ENCODE measurements around the gene BCAP31.

The BCAP31 gene

GRCh38 chrX:153723351-153724251, 586 bp downstream of the BCAP31 start:
- TF ChIP-seq ZC3H10 (CRISPR knock-in tag; IDR thresholded peaks at IDR 0.05) (no peak), ZFP3 (CRISPR knock-in tag; IDR thresholded peaks at IDR 0.05) (no peak)
- ATAC-seq: peak; percentile 42

DNA sequence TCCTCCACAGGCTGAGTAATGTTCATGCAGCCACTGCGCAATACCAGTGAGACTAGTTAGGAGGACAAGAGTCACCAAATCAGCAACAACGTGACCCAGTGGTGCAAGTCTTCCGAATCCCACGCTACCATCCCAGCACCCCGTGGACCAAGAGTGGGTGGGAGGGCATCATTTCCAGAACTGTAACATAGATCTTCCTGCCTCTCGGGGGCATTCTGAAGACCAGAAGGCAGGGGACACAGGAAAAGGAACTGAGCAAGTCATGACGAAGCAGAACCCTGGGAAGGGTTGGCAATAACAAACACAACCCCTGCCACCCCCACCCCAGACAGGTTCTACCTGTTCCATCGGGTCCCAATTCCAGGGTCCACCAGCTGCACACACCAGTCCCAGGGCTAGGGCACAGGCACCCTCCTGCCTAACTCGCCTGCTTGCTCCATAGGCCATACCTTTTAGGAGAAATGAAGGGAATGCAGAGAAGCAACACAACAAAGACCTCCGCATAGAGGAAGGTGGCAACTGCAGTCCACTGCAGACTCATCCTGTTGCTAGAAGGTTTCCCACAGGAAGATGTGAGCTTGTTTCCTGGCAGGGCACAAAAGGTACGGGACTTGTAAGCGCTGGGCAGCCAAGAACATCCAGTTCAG, 1.4 kb downstream of the BCAP31 start:
- no peak for ATAC-seq
- TF ChIP-seq SNAI2 (CRISPR knock-in tag; IDR thresholded peaks at IDR 0.05) (no peak), CSDC2 (CRISPR knock-in tag; IDR thresholded peaks at IDR 0.05) (no peak), BACH2 (CRISPR knock-in tag; IDR thresholded peaks at IDR 0.05; ENCODE audit: borderline replicate concordance) (no peak), ZC3H10 (CRISPR knock-in tag; IDR thresholded peaks at IDR 0.05) (no peak), ZNF8 (CRISPR knock-in tag; IDR thresholded peaks at IDR 0.05) (no peak), GLIS3 (CRISPR knock-in tag; IDR thresholded peaks at IDR 0.05) (no peak), OSR1 (CRISPR knock-in tag; IDR thresholded peaks at IDR 0.05) (no peak), ESRRG (CRISPR knock-in tag; IDR thresholded peaks at IDR 0.05) (no peak), ZFP3 (CRISPR knock-in tag; IDR thresholded peaks at IDR 0.05) (no peak), TSHZ2 (CRISPR knock-in tag; IDR thresholded peaks at IDR 0.05) (no peak), PATZ1 (CRISPR knock-in tag; IDR thresholded peaks at IDR 0.05; ENCODE audit: borderline replicate concordance) (no peak)
- TF ChIP-seq, protein P1, sequence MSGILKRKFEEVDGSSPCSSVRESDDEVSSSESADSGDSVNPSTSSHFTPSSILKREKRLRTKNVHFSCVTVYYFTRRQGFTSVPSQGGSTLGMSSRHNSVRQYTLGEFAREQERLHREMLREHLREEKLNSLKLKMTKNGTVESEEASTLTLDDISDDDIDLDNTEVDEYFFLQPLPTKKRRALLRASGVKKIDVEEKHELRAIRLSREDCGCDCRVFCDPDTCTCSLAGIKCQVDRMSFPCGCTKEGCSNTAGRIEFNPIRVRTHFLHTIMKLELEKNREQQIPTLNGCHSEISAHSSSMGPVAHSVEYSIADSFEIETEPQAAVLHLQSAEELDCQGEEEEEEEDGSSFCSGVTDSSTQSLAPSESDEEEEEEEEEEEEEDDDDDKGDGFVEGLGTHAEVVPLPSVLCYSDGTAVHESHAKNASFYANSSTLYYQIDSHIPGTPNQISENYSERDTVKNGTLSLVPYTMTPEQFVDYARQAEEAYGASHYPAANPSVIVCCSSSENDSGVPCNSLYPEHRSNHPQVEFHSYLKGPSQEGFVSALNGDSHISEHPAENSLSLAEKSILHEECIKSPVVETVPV (CRISPR knock-in tag; IDR thresholded peaks at IDR 0.05): no peak

DNA sequence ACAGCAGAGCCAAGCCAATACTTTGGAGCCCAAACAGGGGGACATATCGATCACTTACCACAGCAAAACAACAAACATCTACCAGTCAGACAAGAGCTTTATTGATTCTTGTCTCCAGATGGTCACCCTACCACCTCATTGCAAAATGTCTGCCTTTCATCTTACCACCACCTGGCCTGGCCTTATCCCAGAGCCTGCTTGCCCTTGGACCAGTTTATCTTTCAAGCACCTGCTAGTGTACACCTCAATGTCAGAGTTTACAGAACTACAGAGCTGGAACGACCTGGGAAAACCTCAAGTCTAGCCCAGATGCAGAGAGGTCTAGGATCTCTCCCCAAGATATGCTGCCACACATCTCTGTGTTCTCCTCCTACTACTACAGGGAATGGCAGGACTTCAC, 4.5 kb downstream of the BCAP31 start:
- TF ChIP-seq PATZ1 (CRISPR knock-in tag; IDR thresholded peaks at IDR 0.05; ENCODE audit: borderline replicate concordance) (no peak), TCF4 (CRISPR knock-in tag; IDR thresholded peaks at IDR 0.05; ENCODE audit: borderline replicate concordance) (no peak), PPARA (CRISPR knock-in tag; IDR thresholded peaks at IDR 0.05; ENCODE audit: borderline replicate concordance) (no peak), POU6F1 (CRISPR knock-in tag; IDR thresholded peaks at IDR 0.05; ENCODE audit: borderline replicate concordance, low read depth) (no peak), CSDC2 (CRISPR knock-in tag; IDR thresholded peaks at IDR 0.05) (no peak), ZNF70 (CRISPR knock-in tag; IDR thresholded peaks at IDR 0.05) (no peak), ZFP30 (CRISPR knock-in tag; IDR thresholded peaks at IDR 0.05) (no peak), ZFP3 (CRISPR knock-in tag; IDR thresholded peaks at IDR 0.05) (no peak), OSR1 (CRISPR knock-in tag; IDR thresholded peaks at IDR 0.05) (no peak), BACH2 (CRISPR knock-in tag; IDR thresholded peaks at IDR 0.05; ENCODE audit: borderline replicate concordance) (no peak), GLIS3 (CRISPR knock-in tag; IDR thresholded peaks at IDR 0.05) (no peak), TSHZ2 (CRISPR knock-in tag; IDR thresholded peaks at IDR 0.05) (no peak), ZNF565 (CRISPR knock-in tag; conservative IDR thresholded peaks at IDR 0.05; ENCODE audit: low read depth) (no peak), ESRRG (CRISPR knock-in tag; IDR thresholded peaks at IDR 0.05) (no peak), ZC3H10 (CRISPR knock-in tag; IDR thresholded peaks at IDR 0.05) (no peak), SNAI2 (CRISPR knock-in tag; IDR thresholded peaks at IDR 0.05) (no peak)
- TF ChIP-seq, protein P2, sequence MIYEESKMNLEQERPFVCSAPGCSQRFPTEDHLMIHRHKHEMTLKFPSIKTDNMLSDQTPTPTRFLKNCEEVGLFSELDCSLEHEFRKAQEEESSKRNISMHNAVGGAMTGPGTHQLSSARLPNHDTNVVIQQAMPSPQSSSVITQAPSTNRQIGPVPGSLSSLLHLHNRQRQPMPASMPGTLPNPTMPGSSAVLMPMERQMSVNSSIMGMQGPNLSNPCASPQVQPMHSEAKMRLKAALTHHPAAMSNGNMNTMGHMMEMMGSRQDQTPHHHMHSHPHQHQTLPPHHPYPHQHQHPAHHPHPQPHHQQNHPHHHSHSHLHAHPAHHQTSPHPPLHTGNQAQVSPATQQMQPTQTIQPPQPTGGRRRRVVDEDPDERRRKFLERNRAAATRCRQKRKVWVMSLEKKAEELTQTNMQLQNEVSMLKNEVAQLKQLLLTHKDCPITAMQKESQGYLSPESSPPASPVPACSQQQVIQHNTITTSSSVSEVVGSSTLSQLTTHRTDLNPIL (CRISPR knock-in tag; IDR thresholded peaks at IDR 0.05; ENCODE audit: low read depth): no peak
- ATAC-seq: no peak
